Measurements from ENCODE around the gene C8A.

The C8A gene

DNA sequence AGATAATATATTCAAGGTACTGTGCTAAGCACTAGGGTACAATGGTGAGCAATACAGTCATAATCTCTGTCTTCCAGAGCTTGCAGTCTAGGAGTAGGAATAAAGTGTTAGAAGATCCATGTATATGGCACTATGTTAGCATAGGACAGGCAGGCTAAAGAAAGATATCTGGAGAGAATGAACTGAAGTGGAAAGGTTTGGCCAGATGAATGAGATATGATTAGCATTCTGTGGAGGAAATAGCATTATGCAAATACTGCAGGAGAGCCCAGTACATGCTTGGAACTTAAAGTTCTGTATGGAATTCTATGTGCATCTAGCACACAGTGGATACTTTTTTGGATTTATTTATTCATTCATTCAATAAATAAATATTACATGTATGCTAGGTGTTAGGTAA, 4.7 kb downstream of the C8A start:
- Histone ChIP-seq H2BK120ac (ENCODE audit: low read depth, low read length) (no peak overlapping the region), H2BK12ac (ENCODE audit: low read length) (no peak overlapping the region), H2BK5ac (ENCODE audit: low read length) (no peak overlapping the region), H3K36me3 (replicated peaks in 1 of 2; ENCODE audit: control insufficient read depth in 2 of 2, insufficient read depth in 2 of 2, low read length in 2 of 2) (no peaks in the 10 kb centered on the region), H3K9me3 (replicated peaks in 1 of 2; ENCODE audit: control insufficient read depth in 2 of 2, insufficient read depth in 1 of 2, low read depth in 1 of 2, low read length in 2 of 2) (no peaks in the 10 kb centered on the region), H3K27me3 (ENCODE audit: control insufficient read depth in 3 of 3, insufficient read depth in 3 of 3, low read depth in 1 of 3, low read length in 3 of 3) (peaks cover 0 to 11% (median 0%) of the 10 kb centered on the region in 3 experiments), H3K18ac (ENCODE audit: low read length) (no peak overlapping the region), H3K4me2 (ENCODE audit: insufficient read depth, low read length, poor library complexity, severe bottlenecking) (no peak overlapping the region), H3K4me1 (ENCODE audit: control insufficient read depth in 2 of 2, insufficient read depth in 1 of 2, low read depth in 1 of 2, low read length in 2 of 2) (no peaks in the 10 kb centered on the region), H4K8ac (ENCODE audit: low read depth, low read length) (no peak overlapping the region), H2AK5ac (ENCODE audit: low read depth, low read length) (no peak overlapping the region), H3K27ac (replicated peaks; ENCODE audit: low read length) (no peak overlapping the region), H2AFZ (ENCODE audit: low read length) (no peak overlapping the region), H3K14ac (ENCODE audit: low read length) (no peak overlapping the region), H4K91ac (ENCODE audit: low read depth, low read length, poor library complexity) (no peak overlapping the region), H2BK15ac (ENCODE audit: low read length) (no peak overlapping the region), H3K4ac (ENCODE audit: low read length) (no peak overlapping the region), H3K79me1 (ENCODE audit: low read depth, low read length) (no peaks in the 10 kb centered on the region), H3K9ac (ENCODE audit: low read depth, low read length, poor library complexity) (no peak overlapping the region), H3K4me3 (ENCODE audit: low read length in 2 of 2) (no peak overlapping the region), H3K23ac (ENCODE audit: low read depth, low read length, poor library complexity) (no peak overlapping the region)
- DNase-seq (ENCODE audit: low spot score) = no peak

DNA sequence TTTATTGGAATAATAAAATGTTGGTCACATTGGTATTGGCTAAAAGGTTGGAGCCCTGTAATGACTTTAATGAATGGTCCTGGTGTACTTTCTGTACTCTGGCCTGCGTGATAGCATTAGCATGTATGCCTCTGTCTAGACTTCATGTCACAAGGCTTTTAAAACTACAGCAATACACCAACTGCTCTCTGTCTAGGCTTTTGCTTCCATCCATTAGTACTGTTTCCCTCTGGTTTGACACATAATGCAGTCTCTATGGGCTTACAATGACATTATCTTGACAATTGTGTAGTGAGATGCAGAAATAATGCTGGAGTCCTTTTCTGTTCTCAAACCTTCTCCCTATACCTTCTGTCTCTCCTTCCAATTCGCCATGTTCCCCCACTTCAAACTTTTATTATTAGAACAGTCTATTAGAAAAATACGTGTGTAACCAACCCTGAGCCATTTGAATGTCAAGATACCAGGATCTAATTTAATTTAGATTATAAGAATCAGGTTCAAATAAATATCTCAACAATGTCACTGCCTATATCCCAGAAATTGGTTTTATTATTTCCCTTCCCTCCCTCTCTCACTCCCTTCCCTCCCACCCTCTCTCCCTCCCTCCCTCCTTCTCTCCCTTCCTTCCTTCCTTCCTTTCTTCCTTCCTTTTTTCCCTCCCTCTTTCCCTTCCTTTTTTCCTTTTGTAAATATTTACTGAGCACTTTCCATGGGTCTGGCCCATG, 8.8 kb downstream of the C8A start:
- Histone ChIP-seq H2BK15ac (ENCODE audit: low read length) (no peak overlapping the region), H3K14ac (ENCODE audit: low read length) (no peak overlapping the region), H3K27ac (replicated peaks; ENCODE audit: low read length) (no peak overlapping the region), H3K9ac (ENCODE audit: low read depth, low read length, poor library complexity) (no peak overlapping the region), H3K4me2 (ENCODE audit: insufficient read depth, low read length, poor library complexity, severe bottlenecking) (no peak overlapping the region), H3K4ac (ENCODE audit: low read length) (no peak overlapping the region), H3K18ac (ENCODE audit: low read length) (no peak overlapping the region), H4K8ac (ENCODE audit: low read depth, low read length) (no peak overlapping the region), H2BK120ac (ENCODE audit: low read depth, low read length) (no peak overlapping the region), H2BK12ac (ENCODE audit: low read length) (no peak overlapping the region), H2BK5ac (ENCODE audit: low read length) (no peak overlapping the region), H3K9me3 (replicated peaks in 1 of 2; ENCODE audit: control insufficient read depth in 2 of 2, insufficient read depth in 1 of 2, low read depth in 1 of 2, low read length in 2 of 2) (no peaks in the 10 kb centered on the region), H3K79me1 (ENCODE audit: low read depth, low read length) (no peaks in the 10 kb centered on the region), H3K4me3 (ENCODE audit: low read length in 2 of 2) (no peak overlapping the region), H3K4me1 (ENCODE audit: control insufficient read depth in 2 of 2, insufficient read depth in 1 of 2, low read depth in 1 of 2, low read length in 2 of 2) (no peaks in the 10 kb centered on the region), H2AK5ac (ENCODE audit: low read depth, low read length) (no peak overlapping the region), H3K23ac (ENCODE audit: low read depth, low read length, poor library complexity) (no peak overlapping the region), H3K27me3 (ENCODE audit: control insufficient read depth in 3 of 3, insufficient read depth in 3 of 3, low read depth in 1 of 3, low read length in 3 of 3) (peaks cover 0 to 4% (median 0%) of the 10 kb centered on the region in 3 experiments), H4K91ac (ENCODE audit: low read depth, low read length, poor library complexity) (no peak overlapping the region), H2AFZ (ENCODE audit: low read length) (no peak overlapping the region), H3K36me3 (replicated peaks in 1 of 2; ENCODE audit: control insufficient read depth in 2 of 2, insufficient read depth in 2 of 2, low read length in 2 of 2) (no peaks in the 10 kb centered on the region)
- no peak for DNase-seq (ENCODE audit: low spot score)
- no CpG with 5 or more reads among the region's 3 CpGs for WGBS, 2 donors (ENCODE audit: extremely low coverage in 2 of 2, insufficient read length in 2 of 2, insufficient replicate concordance in 1 of 2)

DNA sequence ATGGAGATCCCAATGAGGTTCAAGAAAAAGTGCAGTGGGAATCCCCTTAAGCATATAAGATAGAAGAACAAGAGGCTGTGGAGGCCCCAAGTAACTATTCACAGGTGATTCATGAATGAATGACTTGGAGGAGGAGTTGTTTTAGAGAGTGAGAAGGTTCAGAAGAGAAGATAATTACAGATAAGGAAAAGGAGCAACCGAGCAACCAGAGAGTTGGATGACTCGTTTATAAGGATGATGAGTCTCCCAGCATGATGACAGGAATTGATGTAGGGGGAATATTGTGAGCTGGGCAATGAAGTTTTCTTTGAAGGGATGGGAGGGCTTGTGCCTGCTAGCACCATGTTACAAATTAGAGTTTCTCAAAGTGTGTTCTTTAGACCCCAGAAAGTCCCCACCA, 9.8 kb downstream of the C8A start:
- Histone ChIP-seq H4K8ac (ENCODE audit: low read depth, low read length) (no peak overlapping the region), H2BK5ac (ENCODE audit: low read length) (no peak overlapping the region), H3K4ac (ENCODE audit: low read length) (no peak overlapping the region), H2BK12ac (ENCODE audit: low read length) (no peak overlapping the region), H2BK15ac (ENCODE audit: low read length) (no peak overlapping the region), H3K36me3 (replicated peaks in 1 of 2; ENCODE audit: control insufficient read depth in 2 of 2, insufficient read depth in 2 of 2, low read length in 2 of 2) (no peaks in the 10 kb centered on the region), H3K9ac (ENCODE audit: low read depth, low read length, poor library complexity) (no peak overlapping the region), H2AFZ (ENCODE audit: low read length) (no peak overlapping the region), H3K18ac (ENCODE audit: low read length) (no peak overlapping the region), H3K23ac (ENCODE audit: low read depth, low read length, poor library complexity) (no peak overlapping the region), H3K79me1 (ENCODE audit: low read depth, low read length) (no peaks in the 10 kb centered on the region), H3K27ac (replicated peaks; ENCODE audit: low read length) (no peak overlapping the region), H3K4me3 (ENCODE audit: low read length in 2 of 2) (no peak overlapping the region), H3K9me3 (replicated peaks in 1 of 2; ENCODE audit: control insufficient read depth in 2 of 2, insufficient read depth in 1 of 2, low read depth in 1 of 2, low read length in 2 of 2) (no peaks in the 10 kb centered on the region), H3K14ac (ENCODE audit: low read length) (no peak overlapping the region), H3K4me2 (ENCODE audit: insufficient read depth, low read length, poor library complexity, severe bottlenecking) (no peak overlapping the region), H2BK120ac (ENCODE audit: low read depth, low read length) (no peak overlapping the region), H3K4me1 (ENCODE audit: control insufficient read depth in 2 of 2, insufficient read depth in 1 of 2, low read depth in 1 of 2, low read length in 2 of 2) (no peaks in the 10 kb centered on the region), H2AK5ac (ENCODE audit: low read depth, low read length) (no peak overlapping the region), H3K27me3 (ENCODE audit: control insufficient read depth in 3 of 3, insufficient read depth in 3 of 3, low read depth in 1 of 3, low read length in 3 of 3) (peaks cover 0 to 4% (median 0%) of the 10 kb centered on the region in 3 experiments), H4K91ac (ENCODE audit: low read depth, low read length, poor library complexity) (no peak overlapping the region)
- no peak for DNase-seq (ENCODE audit: low spot score)
- WGBS, 2 donors (ENCODE audit: extremely low coverage in 2 of 2, insufficient read length in 2 of 2, insufficient replicate concordance in 1 of 2) = no CpG with 5 or more reads among the region's 2 CpGs

DNA sequence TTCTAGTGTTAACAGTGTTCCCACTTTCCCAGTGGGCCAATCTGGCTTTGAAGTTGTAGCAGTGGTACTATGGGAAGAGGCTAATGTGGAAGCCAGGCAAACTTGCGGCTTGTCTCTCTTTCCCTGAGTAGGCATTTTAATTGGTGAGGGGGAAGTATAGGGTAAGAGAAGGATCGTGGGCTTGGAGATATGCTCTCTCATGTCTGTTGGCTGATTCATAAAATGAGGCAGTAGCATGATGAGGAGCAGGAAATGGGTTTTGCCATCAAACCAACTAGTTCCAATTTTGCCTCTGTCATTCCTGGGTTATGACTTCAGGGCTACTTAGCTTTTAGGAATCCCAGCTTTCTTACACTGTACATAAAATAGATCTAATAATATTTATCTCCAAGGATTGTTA, 12.1 kb downstream of the C8A start:
- Histone ChIP-seq H4K8ac (ENCODE audit: low read depth, low read length) (no peak overlapping the region), H3K14ac (ENCODE audit: low read length) (no peak overlapping the region), H3K23ac (ENCODE audit: low read depth, low read length, poor library complexity) (no peak overlapping the region), H2BK12ac (ENCODE audit: low read length) (no peak overlapping the region), H3K18ac (ENCODE audit: low read length) (no peak overlapping the region), H3K4me1 (ENCODE audit: control insufficient read depth in 2 of 2, insufficient read depth in 1 of 2, low read depth in 1 of 2, low read length in 2 of 2) (no peaks in the 10 kb centered on the region), H3K4ac (ENCODE audit: low read length) (no peak overlapping the region), H2BK5ac (ENCODE audit: low read length) (no peak overlapping the region), H3K27ac (replicated peaks; ENCODE audit: low read length) (no peak overlapping the region), H3K9ac (ENCODE audit: low read depth, low read length, poor library complexity) (no peak overlapping the region), H3K79me1 (ENCODE audit: low read depth, low read length) (no peaks in the 10 kb centered on the region), H2AK5ac (ENCODE audit: low read depth, low read length) (no peak overlapping the region), H3K4me3 (ENCODE audit: low read length in 2 of 2) (no peak overlapping the region), H3K4me2 (ENCODE audit: insufficient read depth, low read length, poor library complexity, severe bottlenecking) (no peak overlapping the region), H2BK15ac (ENCODE audit: low read length) (no peak overlapping the region), H2AFZ (ENCODE audit: low read length) (no peak overlapping the region), H2BK120ac (ENCODE audit: low read depth, low read length) (no peak overlapping the region), H4K91ac (ENCODE audit: low read depth, low read length, poor library complexity) (no peak overlapping the region), H3K36me3 (replicated peaks in 1 of 2; ENCODE audit: control insufficient read depth in 2 of 2, insufficient read depth in 2 of 2, low read length in 2 of 2) (no peaks in the 10 kb centered on the region), H3K27me3 (ENCODE audit: control insufficient read depth in 3 of 3, insufficient read depth in 3 of 3, low read depth in 1 of 3, low read length in 3 of 3) (peaks cover 0 to 13% (median 0%) of the 10 kb centered on the region in 3 experiments), H3K9me3 (replicated peaks in 1 of 2; ENCODE audit: control insufficient read depth in 2 of 2, insufficient read depth in 1 of 2, low read depth in 1 of 2, low read length in 2 of 2) (no peaks in the 10 kb centered on the region)
- DNase-seq (ENCODE audit: low spot score) = no peak
- no CpG with 5 or more reads among the region's 2 CpGs for WGBS, 2 donors (ENCODE audit: extremely low coverage in 2 of 2, insufficient read length in 2 of 2, insufficient replicate concordance in 1 of 2)

Measured in neuronal stem cell (in vitro differentiated cells).